NCI-H2029 (cell line): ENCODE data around the gene CXCL8.
"Not testable (repeated sequence)": the region's sequence is repeated elsewhere in the genome, so short reads cannot be mapped to it uniquely, and the experiment has no call there.

Experiments
- DNase-seq: peaks from one replicate; lab custom pipeline; 2025; lab: John Stamatoyannopoulos, UW

Gene CXCL8

DNA sequence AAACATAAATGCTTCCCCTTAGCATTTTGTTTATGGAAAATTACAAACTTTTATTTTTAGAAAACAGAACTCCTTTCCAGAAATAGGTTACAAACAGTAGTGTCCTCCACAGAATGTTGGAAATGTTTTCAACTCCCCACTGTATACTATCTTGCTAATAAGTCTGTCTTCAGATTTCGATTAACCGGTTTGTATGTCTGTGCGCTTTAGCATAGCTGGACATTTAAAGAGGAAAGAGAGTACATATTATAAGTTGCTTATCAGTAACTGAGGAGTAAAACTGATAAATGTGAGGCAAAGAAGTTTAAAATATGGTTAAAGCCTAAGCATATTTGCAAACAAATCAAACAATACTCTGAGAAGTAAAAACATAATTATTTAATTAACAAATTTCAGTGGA lies 3.4 kb downstream of the CXCL8 start:
- no peak for DNase-seq

DNA sequence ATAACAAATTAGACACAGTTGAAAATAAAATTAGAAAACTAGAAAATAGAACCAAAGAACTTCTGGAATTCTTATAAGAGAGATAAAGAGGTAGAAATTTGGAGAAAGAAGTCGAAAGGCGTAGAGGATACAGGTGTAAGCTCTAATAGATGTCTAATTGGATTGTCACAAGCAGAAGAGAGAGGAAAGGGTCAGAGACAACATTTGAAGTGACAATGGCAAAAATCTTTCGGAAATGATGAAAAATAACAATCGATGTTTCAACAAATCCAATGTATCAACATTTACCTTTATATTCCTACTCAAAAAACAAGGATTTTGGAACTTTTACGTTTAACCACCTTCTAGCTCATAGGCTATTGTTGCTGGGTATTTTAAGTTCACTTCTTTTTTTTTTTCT lies 3.8 kb downstream of the CXCL8 start:
- DNase-seq, result no peak

DNA sequence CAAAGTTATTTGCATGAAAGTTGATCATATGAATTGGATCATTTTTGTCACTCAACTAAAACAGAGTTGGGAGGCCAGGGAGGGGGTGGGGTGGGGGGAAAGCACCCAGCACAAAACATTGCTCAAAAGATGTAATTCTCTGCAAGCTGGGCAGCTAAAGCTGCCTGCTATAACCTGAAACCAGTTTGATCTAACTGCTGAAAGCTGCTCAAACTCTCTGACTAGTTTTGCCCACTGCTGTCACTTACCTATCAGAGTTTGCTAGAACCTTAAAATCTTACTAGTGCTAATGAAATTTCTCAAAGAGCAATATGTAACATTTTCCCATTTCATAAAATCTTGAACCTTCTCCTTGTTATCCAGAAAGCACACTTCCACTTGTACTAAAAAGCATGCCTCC lies 10.4 kb downstream of the CXCL8 start:
- no peak for DNase-seq

DNA sequence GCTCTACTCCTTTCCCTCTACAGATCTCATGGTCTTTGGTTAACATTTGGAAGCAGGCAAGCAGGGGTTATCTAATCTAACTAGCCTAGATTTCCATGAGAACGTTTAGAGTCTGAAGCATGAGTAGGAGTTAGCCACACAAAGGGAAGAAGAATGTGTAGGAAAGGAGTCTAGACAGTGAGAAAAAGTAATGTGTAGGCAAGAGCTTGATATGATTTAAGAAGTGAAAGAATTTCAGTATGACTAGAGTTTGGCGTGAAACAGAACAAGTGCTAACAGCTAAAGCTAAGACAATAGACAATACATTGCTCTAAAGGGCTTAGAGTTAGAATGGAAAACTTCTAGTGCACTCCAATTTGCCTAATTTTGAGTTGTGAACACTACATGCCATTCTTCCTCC lies 10.8 kb downstream of the CXCL8 start:
- DNase-seq, result no peak

DNA sequence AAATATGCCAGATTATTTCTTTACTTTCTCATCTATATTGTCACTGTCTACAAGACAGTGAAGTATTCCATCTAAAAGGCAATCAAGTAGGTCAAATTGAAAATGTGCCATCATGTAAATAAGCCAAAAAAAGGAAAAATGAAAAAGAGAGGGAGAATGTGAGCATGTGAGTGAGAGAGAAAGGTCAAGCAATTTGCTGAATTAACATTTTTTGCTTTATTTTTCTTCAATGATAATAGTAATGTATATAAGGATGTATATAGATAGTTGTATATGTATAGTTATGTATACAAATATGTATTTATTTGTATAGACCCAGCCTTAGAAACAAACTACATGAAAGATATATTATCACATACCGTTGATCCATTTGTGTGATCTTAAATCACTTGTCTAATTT lies 11.5 kb downstream of the CXCL8 start:
- no peak for DNase-seq

DNA sequence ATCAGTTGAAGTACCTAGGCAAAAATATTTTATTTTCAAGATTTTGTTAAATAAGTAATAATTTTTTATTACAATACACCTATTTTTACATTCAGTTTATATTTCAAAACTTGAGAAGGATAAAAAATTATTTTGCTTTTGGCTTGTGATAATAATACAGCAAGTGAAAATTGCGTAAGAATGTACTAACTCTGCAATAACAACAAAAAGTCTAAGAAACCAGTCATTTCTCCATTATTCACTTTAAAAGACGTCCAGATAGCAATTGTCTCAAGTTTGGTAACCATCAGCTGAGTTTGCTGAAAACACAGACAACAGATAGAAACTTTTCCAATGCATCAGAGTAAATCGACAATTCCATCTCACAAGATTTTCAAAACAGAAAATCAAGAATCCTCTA lies 12.1 kb downstream of the CXCL8 start:
- no peak for DNase-seq

DNA sequence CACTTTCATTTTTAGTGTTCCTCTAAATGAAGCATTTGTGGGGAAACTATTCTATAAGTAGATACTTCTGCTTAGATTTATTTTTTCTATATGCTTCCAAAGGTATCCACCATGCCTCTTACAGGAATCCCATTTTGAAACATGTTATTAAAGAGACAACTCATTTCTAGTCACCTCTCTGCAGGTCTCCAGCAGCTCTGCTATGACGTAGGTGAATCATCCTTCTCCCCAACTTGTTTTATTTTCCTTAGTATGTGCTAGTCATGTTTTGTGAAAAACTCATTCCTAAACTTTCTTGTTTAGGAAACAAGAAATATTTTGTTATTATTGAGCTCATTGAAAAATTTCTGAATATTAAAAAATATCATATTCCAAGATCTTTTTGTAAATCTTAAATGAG lies 12.8 kb downstream of the CXCL8 start:
- no peak for DNase-seq

DNA sequence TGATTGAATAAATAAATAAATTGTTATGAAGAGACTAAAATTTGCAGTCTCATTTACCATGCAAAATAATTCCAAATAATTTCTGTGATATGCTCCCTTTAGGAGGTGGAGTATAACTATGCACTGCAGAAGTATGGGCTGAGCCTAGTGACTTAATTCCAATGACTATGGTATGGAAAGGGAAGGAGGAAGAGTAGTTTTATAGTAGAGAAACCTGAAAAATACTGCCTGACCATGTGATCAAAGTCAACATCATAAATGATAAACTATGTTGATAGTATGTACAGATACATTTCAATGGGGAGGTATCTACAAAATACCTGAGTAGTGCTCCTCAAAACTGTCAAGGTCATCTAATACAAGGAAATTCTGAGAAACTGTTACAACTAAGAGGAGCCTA lies 14.6 kb downstream of the CXCL8 start:
- DNase-seq, result no peak

DNA sequence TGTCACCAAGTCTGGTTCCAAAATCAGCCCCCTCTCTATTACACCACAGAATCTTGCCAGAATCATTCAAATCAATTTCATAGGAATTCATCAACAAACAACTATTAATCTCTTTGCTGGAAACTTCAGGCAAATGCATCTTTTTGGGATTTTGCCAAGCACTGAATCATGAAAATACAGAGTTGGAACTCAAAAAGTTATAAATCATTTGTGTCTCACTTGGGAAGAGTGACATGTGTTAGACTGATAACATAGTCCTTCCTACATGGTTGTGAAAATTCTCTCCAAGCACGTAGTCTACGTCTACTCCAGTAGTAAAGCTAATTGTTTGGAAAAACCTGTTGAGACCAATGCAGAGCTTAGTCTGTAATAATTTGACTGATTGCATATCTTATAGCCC lies 19.0 kb downstream of the CXCL8 start:
- DNase-seq, result no peak

- DNase-seq, result no peak
Measured at GRCh38 chr4:73761856-73762255, 21.5 kb downstream of the CXCL8 start.

- no peak for DNase-seq
Measured at GRCh38 chr4:73762409-73762808, 22.0 kb downstream of the CXCL8 start.

- no peak for DNase-seq
Measured at GRCh38 chr4:73763877-73764276, 23.5 kb downstream of the CXCL8 start.

GRCh38 chr4:73764513-73764912 lies 24.1 kb downstream of the CXCL8 start:
- no peak for DNase-seq

GRCh38 chr4:73765296-73765695 lies 24.9 kb downstream of the CXCL8 start:
- DNase-seq, result no peak

GRCh38 chr4:73770917-73771316 lies 30.5 kb downstream of the CXCL8 start:
- peak; percentile 58 for DNase-seq

DNA sequence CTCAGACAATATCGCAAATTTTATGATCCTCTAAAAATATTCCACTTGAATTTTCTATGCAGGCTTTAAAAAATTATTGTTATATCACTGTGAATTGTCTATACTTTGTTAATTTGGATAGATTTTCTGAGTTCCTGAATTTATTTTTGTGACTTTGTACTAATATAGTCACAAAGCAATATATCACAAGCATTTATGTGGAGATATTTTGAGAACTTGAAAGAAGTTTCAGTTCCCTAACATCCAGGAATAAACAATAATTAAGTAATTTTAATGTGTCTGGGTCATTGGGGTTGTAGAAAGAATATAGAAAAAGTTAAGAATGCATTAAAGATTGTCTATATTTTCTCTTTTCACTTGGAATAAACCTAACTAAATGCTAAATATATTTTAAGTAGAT lies 32.0 kb downstream of the CXCL8 start:
- DNase-seq, result no peak

DNA sequence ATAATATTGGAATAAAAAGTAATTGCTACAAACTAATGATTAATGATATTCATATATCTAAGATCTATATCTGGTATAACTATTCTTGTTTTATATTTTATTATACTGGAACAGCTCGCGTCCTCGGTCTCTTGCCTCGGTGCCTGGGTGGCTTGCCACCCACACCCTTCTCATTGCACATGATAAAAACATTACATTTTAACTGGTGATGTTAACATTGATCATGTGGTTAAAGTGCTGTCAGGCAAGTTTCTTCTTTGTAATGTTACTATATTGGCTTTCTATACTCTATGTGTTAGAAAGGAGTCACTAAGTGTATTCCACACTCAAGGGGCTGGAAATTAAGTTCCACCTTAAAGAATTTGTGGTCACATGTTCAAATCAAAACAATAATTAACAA lies 34.0 kb downstream of the CXCL8 start:
- not testable (repeated sequence) for DNase-seq

DNA sequence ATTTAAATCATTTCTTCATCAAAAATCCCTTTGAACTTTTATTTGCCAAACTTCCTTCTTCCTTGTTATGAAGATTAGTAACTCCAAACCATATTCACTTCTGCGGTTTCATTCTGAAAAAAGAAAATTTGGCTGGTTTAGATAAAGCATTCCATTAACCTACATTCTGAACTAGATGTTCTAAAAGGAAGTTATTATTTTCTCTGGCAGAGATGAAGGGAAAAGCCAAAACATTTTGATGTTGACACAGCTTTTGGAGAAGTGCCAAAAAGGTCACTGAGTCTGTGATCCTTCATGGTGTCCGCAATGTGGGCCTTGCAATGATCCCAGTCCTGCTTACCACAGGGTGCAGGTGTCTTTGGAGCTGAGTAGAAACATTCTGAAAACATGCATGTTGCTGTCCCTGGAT lies 36.0 kb downstream of the CXCL8 start:
- DNase-seq, result peak; percentile 63

GRCh38 chr4:73777612-73778011 lies 37.2 kb downstream of the CXCL8 start:
- DNase-seq, result no peak

DNA sequence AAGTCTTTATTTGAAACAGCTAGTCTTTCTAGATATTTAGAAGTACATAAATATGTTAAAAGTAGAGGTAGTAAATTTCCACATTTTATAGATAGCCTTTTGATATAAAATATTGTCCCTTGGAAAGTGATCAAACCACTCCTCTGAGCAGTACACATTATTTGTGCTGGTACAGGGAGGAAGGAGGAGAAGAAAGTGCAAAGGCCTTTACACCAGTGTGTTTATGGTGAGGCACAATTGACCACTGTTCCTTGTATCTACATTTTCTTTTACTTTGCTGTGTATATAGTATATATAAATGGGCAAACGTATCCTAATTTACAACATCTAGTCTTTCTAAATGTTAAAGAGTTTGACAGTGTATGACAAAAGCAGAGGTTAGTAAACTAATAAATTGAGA lies 39.9 kb downstream of the CXCL8 start:
- no peak for DNase-seq

- no peak for DNase-seq
Measured at GRCh38 chr4:73780834-73781233, 40.5 kb downstream of the CXCL8 start.

DNA sequence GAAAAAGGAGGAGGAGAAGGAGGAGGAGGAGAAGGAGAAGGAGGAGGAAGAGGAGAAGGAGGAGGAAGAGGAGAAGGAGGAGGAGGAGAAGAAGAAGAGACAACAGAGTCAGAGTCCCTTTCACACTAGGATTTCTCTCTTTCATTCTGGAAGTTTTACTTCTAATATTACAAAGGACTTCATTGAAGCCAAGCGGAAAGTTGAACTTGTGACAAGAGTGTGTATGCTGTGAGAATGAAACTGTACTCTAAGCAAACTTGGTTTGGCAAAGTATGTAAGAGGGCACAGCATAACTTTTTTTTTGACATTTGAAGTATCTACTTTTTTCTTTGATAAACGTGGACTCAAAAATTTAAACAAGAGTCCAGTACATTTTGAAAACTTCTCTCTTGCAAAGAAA lies 48.0 kb downstream of the CXCL8 start:
- DNase-seq, result no peak
